Adipose tissue (tissue), 3 donors: ENCODE results near the gene CHKA. TPM values are rescaled to one million over a fixed set of nuclear protein-coding genes. Genes with fewer than 3 reads are reported as not detected.

Experiments used
- polyA plus RNA-seq, 3 donors: library from polyadenylated mRNA; stranded (reverse); fragments of 200-250 nt; gene quantifications; one replicate each; pipeline ENCODE4 v1.2.3, GENCODE V29; 2013
- donor health status: healthy with polysubstance abuse.
- donor health status: Bipolar disorder and iron deficiency.
- donor health status: healthy.

CHKA gene
- polyA plus RNA-seq, 3 donors: 14.3 to 16.4 (median 16.0) TPM

Other genes starting within 250 kb of the CHKA start
- 10 to 100 TPM; 10.7 to 27.1 (median 16.2) TPM for gene UNC93B1, start 117.3 kb downstream of the CHKA start, polyA plus RNA-seq
- 1 to 10 TPM; 3.1 to 8.7 (median 6.9) TPM for gene ALDH3B1, start 111.1 kb downstream of the CHKA start, polyA plus RNA-seq
- gene NDUFS8, start 90.7 kb downstream of the CHKA start, polyA plus RNA-seq: 100 to 1,000 TPM in 2 of 3 donors, 10 to 100 TPM in 1; 77.7 to 240 (median 115) TPM
- gene TCIRG1, start 82.4 kb downstream of the CHKA start, polyA plus RNA-seq: 100 to 1,000 TPM; 109 to 263 (median 130) TPM
- 10 to 100 TPM; 10.6 to 19.2 (median 16.8) TPM for gene KMT5B, start 91.9 kb upstream of the CHKA start, polyA plus RNA-seq
- gene C11orf24, start 150.6 kb upstream of the CHKA start, polyA plus RNA-seq: 10 to 100 TPM; 14.4 to 23.4 (median 16.8) TPM
- gene LRP5, start 191.2 kb upstream of the CHKA start, polyA plus RNA-seq: 10 to 100 TPM; 26.0 to 50.1 (median 33.6) TPM